ENCODE measurements around the gene RCAN2.

GRCh38 chr6:46203391-46204177 is 287.7 kb downstream of the RCAN2 start:
- TF ChIP-seq CTCF (IDR thresholded peaks at IDR 0.05) (no peak), POLR2AphosphoS5 (IDR thresholded peaks at IDR 0.05) (no peak), POLR2A (IDR thresholded peaks at IDR 0.05) (no peak)
